GM19023 (cell line): ENCODE results near the gene FGFR3.

Experiments
- ATAC-seq: cut with Tn5 transposase; IDR thresholded peaks from one replicate; pipeline ENCODE4 v1.9.1; 2021; ENCODE audit warnings: mild to moderate bottlenecking, moderate library complexity; ENCODE audit not compliant: unreplicated experiment

Gene FGFR3

DNA sequence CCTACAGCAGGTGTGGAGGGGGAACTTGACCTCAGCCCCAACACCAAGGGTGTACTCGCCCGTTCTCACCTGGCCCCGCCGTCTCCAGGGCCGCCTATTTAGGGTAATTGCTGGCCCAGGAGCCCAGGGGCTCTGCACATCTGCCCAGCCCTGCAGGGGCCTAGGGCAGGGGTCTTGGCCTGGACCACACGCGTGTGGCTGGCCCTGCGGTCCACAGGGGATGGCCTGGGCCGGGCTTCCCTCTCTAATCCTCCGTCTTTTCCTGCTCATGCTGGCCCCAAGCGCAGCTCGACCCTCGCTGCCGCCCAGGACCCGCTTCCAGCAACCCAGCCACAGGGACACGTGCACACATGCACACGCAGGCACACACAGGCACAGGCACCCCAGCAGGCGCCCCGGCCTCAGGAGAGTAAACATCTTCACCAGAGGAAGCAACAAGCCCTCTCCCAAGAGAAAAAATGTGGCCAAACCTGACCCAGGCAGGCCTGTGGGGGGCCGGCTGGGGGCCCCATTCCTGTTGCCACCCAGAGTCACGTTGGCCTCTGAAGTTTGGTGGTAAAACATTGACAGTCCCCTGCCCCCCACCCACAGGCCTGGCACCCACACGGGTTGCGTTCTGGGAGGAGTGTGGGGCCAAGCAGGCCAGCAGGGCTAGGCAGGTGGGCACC, 24.6 kb upstream of the FGFR3 start:
- no peak for ATAC-seq

DNA sequence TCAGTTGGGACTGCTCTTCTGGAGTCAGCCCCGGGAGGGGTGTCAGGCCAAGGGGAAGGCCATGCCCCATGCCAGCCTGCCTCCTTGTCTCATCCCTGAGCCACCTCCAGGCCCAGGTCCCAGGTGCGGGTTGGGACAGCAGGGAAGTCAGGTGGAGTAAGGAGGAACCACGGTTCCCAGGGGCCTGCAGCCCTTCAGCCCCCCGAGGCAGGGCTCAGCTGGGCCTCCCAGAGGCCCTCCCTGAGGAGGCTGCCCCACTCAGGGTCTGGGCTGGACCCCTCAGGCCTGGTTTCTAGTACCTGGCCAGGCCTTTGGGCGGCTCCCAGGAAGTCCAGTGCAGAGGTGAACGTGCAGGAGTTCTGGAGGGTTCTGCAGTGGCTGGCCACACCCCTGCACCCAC, 23.4 kb upstream of the FGFR3 start:
- no peak for ATAC-seq

DNA sequence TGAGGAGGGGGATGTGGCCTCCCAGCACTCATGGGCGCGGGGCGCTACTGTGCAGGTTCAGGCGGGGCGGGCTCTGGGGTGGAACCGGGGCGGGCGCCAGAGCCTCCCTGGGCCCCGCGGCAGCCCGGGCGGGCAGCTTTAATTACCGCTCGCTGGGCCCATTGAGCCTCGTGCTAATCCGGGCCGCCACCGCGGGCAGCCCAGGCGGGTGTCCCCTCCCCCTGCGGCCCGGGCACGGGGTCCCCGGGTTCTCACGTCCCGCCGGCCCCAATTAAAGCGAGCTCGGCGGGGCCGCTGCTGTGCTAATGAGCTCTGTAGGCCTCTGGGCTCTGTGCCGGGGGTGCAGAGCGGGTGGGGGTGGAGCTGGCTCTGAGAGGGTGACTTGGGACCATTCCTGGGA, 22.8 kb upstream of the FGFR3 start:
- no peak for ATAC-seq

DNA sequence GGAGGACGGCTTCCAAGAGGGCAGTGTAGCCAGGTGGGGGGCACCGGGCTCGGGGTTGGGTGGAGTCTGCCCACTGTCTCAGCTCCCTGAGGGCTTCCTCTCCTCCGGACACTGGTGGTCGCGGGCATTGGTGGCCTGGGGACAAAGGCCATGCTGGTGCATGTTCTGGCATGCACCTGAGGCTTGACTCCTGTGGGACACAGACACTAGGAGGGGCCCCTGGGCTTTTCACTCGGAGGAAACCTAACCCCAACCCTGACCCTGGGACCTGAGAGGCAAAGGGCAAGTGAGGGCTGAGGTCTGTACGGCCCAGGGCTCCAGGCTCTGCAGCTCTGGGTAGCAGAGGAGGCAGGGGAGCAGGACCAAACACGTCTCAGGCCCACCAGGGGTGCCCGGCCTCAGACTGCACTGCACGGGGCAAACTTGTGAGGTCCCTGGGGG, 22.3 kb upstream of the FGFR3 start:
- no peak for ATAC-seq

DNA sequence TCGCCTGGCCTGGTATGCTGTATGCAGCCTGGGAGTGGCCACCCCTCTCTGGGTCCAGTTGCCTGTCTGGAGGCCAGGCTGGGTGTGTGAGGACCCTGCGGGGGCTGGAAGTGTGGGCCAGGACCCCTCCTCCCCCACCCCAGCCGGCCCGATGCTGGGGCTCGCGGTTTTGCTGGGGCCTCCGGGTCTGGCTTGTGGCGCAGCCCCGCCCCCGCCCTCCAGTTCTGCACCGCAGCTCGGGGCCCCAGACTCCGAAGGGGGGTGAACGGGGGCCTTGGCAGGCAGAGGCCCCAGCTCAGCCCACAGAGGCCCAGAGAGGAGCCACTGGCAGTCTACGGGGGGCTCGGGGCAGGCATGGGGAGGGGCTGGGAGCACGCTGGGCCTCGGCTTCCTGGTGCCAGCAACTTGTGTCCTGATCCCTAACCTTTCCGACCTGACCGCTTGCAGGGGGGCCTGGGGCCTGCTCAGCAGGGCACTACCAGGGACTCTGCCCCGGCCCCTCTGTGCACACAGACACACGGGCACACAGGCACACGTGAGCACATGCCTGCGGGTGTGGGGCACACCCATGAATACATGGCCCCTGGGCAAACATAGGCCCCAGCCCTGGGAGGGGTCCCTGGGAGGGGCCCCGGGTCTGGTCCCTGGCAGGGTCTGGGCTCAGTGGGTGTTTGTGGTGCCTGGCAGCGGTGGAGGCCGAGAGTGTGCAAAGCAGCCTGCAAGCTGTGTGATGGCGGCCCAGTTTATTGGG, 21.4 kb upstream of the FGFR3 start:
- no peak for ATAC-seq

DNA sequence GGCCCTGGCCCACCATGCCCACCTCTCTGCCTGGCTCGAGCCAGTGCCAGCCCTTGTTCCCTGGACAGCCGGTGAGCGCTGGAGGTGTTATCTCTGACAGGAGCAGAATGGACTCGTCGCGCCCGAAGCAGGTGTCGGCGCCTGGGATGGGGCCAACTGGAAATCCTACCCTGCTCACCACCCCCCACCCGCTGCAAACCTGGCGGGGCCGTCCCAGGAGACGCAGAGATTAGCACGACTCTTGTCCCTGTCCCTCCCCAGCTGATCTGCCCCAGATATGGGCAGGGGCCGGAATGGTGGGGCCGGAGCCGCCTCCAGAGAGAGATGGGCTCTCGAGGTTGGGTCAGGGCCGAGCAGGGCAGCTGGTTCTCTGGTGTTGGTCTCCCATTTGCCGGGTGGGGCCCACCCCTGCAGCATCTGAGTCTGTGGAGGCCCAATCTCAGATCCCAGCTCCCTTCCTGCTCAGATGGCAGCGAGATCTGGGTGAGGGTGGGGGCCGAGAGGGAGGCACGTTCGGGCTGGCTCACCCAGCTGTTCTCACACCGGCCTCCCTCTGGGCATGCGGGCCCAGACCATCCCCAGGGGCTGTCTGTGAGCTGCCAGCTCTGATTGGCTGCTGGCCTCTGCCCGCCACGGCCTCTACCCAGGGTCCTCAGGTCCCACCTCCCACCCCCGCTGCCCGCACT, 20.1 kb upstream of the FGFR3 start:
- no peak for ATAC-seq

DNA sequence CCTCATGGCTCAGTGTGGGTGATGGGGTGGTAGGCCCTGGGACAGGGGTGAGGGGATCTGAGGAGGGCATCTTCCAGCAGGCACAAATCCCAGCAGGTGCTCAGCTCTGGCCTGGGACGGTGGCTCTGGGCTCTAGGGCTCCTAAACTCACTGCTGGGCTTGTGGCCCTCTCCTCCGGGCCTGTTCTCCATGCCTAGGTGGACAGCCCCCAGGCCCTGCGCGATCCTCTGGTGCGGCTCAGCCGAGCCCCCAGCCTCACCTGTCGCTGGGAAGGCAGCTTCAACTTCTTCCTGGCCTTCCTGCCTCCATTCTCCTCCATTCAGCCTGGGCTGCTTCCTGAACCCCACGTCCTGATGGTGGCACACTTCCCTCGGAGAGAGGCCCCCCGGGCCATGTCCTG, 19.3 kb upstream of the FGFR3 start:
- no peak for ATAC-seq

DNA sequence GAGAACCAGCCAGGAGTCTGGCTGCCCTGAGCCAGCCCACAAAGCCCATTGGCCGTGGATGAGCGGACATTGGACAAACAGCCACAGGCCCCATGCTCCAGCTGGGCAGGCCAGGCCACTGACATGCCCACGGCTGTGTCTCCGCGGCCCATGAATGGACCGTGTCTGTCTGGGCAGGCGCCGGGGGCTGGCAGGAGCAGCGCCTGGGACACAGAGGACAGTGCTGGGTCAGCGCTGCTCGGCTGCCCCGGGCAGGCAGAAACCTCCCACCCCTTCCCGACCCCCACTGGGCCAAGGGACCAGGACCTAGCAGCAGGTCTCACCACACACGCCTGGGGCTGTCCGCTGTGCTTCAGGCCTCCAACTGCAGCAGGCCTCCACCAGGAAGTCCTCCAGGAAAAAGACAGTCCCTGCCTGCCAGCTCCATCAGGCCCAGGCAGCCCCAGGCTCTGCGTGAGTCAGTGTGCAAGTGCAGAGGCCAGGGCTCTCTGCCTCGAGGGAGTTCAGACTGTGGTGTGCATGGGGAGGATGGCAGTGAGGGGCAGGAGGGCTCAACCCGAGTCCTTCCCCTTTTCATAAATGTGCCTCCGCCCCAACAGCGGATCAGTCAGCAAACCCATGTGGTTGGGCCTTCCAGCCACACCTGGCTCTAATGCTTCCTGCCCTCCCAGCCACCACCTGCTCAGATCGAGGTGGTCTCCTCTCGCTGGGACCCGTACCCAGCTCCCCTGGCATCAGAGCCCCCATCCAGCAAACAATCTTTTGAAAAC, 17.2 kb upstream of the FGFR3 start:
- no peak for ATAC-seq

DNA sequence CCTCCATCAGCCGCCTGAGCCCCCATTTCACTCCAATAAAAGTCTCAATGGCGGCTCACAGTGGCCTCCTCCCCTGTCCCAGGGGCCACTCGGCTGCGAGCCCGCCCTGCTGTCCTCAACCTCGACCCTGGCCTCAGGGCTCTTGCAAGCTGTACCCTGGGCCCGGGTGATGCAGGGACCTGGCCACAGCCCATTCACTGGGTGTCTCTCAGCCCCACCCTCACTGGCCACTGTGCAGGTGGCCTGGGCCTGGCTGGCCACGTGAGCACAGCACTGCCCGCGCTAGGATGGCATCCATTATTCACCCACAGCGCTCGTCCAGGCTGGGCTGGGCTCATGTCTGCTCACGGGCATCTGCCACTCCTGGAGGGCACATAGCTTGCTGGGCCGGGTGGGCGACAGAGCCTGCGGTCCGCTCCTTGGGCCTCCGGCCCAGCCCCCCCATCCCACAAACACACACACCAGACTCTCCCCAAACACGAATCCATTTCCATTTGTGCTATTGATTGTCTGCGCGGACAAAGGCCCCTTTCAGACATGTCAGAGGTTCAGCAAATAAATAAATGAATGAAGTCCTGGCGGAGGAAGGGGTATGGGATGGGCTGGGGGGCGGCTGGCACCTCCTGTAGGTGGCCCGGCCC, 16.5 kb upstream of the FGFR3 start:
- no peak for ATAC-seq

DNA sequence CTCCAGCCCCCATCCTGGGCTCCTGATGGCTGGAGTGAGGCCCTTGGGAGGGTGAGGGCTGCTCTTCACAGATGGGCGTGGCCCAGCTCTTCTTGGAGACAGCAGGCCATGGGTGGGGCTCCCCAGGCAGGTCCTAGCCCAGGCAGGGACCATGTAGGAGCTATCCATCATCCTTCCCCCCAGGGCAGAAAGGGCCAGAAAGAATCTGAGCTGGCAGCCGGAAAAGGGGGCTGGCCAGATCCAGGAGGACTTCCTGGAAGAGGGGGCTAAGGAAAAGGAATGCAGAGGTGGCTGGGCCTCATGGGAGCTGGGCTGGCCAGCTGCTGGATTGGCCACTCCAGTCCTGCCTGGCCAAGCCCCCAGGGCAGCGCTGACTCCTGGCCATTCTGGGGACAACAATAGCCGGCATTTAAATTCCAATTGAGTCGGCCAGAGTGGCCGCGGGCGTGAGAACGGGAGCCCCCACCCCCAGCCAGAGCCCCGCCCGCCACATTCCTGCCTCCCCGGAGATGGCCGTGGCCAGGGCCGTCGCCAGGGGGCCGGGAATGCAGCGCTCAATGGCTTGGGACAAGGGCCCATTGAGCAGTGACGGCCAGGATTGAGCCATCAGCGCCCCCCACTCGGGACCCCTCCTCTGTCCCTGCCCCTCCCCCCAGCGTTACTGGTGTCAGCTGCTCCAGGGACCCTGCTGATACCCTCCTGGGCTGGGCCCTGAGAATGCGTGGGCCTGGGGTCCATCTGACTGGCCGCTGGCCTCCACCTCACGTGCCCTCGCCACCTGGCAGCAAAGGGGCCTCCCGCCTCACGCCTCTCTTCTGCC, 15.1 kb upstream of the FGFR3 start:
- no peak for ATAC-seq

DNA sequence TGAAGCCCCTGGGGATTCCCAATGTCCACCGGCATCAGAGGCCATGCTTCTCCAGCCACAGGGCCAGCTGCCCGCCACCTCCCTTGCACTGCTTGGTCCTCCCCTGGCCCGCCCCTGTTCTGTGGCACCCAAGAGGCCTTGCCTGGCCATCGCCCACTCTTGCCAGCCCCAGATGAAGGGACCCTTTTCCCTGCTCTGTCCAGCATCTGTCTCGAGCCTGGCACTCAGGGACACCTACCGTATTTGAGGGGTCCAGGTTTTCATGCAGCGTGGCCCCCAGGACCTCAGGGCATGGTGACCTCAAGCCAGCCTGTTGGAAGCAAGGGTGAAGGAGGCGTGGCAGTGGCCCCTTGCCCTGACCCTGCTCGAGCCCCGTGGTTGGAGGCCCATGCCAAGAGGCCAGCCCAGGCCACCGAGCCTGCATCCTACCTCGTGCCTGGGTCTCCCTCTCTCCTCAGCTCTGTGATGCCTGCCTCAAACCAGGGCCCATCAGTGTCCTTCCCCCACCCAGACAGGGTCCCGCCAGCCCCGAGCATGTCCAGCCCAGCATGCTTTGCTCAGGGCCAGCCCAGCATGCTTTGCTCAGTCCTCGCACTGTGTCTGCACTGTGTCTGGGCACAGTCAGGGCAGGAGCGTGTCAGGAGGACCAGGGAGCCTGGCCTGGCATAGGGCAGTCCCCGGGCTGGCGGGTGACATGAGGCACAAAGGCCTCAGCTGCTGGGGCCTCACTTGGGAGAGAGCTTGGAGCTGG, 14.3 kb upstream of the FGFR3 start:
- no peak for ATAC-seq

DNA sequence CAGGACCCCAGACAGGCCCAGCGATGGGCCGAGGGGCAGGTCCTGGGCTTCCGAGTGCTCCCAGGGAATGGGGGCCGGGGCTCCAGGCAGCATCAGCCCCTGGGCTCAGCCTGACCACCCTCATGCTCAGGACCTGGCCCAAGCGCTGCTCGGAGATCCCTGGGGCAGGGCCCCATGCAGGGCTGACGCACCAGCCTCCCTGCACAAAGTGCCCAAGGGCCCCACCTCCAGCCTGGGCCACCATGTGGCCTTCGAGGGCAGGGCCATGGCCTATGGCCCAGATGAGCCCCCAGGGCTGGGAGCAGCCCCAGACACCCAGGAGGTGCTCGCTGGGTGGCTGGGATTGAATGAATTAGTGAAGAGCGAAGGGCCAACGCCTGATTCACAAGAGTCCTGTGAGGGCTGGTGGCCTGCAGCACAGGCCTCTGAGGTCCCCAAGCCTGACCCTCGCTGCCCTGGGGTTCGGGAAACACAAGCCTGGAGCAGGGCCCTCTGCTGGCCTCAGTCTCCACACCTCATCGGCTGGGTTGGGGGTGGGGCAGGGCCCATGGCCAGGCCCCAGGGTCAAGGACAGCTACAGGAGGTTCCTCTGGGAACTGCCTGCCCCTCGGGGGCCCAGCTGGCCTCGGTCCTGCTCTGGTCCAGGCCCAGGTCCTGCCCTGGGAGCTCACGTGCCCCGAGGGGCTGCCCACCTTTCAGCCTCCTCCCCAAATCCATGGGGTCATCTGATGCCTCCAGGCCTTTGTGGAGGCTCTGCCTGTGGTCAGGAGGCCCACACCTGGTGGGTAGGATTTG, 13.3 kb upstream of the FGFR3 start:
- ATAC-seq, result no peak

DNA sequence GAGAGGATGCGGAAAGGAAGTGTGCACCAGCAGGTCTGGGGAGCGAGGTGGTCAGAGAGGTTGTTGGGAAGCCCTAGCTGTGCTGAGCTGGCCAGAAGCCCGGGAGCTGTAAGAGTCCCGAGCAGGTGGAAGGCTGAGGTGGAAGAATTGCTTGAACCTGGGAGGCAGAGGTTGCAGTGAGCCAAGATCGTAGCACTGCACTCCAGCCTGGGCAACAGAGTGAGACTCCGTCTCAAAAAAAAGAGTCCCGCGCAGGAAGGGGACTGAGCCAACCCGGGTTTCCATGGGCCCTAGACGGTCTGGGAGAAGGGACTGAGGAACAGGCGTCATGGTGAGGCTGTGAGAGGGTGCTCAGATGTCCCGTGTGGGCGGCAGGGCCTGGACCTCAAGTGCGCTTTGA, 12.7 kb upstream of the FGFR3 start:
- ATAC-seq, result no peak

DNA sequence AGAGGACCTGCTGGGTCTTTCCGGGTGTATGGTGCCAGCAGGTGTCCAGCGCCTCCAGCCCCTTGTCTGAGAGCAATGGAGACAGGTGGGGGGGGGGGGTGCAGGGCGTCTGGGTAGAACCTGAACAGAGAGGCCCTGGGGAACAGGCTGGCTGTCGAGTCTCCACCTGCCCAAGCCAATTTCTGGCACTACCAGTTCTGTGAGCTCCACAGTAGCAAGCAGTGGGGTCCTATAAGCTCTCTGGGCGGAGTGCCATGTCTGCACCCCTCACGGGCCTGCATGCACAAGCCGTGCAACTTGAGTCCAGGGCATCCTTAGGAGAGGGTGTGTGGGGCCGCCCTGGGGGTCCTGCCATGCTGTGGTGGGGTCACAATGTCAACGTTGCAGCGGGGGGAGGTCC, 10.1 kb upstream of the FGFR3 start:
- ATAC-seq, result no peak

DNA sequence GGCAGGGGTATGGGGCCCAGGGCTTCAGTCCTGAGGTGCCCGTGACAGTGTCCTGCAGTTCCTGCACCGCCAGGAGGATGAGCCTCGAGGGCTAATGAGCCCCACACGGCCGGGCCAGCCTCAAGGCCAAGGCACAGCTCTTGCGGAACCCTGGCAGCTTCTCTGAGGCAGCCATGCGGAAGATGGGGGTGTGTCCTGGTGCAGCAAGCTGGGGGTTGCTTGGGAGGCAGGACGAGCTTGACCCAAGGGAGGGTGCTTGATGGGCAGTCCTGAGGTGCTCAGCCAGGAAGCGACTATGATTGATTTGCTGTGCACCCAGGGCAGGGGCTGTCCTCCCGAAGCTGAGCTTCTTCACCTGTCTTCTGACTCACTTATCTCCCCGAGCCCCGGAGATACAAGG, 9.1 kb upstream of the FGFR3 start:
- no peak for ATAC-seq

DNA sequence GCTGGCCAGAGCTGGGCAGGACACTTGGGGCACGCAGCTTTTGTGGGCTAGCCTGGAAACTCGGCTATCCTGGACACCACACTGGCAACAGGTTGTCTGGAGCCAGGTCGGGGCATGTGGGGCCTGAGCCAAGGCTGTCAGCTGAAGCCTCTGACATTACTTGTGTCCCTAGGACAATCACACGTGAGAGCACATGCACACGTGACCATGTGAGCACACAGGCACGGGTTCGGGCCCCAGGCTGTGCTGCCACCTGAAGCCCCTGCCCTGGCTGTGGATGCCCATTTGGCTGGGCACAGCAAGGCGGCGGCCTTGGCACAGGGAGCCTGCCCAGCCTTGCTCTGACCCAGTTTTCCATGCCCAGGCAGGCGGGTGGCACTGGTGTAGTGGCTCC, 8.7 kb upstream of the FGFR3 start:
- no peak for ATAC-seq

DNA sequence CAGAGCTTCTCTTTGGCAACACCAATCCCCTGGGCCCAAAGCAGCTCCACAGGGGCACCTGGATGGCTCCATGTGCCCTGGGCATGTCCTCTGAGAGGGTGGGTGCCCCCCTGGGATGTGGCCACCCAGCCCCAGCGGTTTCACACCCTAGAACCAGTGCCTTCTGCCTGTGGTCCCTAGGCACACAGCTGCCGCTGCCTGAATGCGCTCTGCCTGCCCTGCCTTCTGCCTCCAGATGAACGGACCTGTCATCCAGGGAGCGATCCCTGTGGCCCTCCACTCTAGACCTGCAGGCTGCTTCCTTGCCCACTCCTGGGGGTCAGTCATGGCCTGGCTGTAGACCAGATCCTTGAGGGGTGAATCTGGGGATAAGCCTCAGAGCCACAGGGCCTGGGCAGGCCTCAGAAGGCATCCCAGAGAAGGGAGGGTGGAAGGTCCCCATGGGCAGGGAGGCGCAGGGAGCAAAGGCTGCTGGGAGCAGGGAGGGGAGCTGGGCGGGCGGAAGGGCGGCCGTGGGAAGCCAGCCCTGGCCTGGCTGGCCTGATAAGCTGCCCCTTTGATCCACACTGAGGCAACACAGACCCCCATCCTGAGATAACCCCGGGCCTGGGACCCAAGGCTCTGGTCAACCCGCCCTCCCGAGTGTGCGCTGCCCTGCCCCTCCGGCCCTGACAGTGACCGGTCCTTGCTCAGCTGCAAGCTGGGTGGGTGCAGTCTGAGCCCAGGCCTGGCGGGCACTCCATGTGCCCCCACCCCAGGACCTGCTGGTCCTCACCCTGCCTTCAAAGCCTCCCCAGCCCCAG, 8.1 kb upstream of the FGFR3 start:
- no peak for ATAC-seq

DNA sequence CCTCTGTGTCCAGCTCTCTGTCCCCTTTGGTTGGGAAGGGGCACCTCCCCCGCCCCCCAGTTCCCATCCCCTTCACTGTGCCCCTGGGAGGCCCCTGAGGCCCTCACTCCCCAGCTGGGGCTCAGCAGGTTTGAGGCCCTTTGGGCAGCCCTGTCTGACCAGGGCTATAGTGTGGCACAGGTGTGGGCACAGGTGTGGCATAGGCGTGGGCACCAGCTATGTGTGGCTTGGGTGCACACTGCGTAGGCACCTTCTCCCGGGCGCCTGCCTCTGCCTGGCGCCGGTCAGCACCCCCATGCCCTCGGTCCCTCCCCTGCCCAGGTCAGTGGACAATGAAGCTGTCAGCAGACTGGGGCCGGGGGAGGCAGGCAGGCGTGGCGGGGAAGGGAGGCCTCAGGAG, 7.5 kb upstream of the FGFR3 start:
- no peak for ATAC-seq
